ENCODE data around the gene KRTAP12-1.
"Not testable (repeated sequence)": the region's sequence is repeated elsewhere in the genome, so short reads cannot be mapped to it uniquely, and the experiment has no call there.

KRTAP12-1 gene

GRCh38 chr21:44664691-44665090 is 17.3 kb downstream of the KRTAP12-1 start:
- no peak for DNase-seq

- not testable (repeated sequence) for DNase-seq
Measured at GRCh38 chr21:44661567-44661966, 20.4 kb downstream of the KRTAP12-1 start.

GRCh38 chr21:44658913-44659595 is 22.9 kb downstream of the KRTAP12-1 start:
- no peak for DNase-seq

DNA sequence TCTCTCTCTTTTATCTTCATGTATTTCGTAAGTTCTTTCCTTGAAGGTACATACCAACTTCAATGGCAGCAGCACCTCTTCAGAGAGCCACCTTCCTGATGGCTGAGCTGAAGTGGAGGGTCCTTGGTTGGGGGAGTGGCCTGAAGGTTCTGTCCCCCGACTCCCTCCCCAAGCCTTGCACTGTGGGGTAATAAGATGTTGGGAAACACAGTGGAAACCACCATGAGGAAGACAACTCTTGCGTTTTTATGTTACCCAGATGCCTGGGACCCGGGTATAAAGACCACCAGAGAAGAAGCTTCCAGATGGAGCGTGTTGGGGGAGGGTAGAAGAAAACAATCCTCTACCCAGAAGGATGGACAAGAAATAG is 23.4 kb downstream of the KRTAP12-1 start:
- DNase-seq: no peak

DNA sequence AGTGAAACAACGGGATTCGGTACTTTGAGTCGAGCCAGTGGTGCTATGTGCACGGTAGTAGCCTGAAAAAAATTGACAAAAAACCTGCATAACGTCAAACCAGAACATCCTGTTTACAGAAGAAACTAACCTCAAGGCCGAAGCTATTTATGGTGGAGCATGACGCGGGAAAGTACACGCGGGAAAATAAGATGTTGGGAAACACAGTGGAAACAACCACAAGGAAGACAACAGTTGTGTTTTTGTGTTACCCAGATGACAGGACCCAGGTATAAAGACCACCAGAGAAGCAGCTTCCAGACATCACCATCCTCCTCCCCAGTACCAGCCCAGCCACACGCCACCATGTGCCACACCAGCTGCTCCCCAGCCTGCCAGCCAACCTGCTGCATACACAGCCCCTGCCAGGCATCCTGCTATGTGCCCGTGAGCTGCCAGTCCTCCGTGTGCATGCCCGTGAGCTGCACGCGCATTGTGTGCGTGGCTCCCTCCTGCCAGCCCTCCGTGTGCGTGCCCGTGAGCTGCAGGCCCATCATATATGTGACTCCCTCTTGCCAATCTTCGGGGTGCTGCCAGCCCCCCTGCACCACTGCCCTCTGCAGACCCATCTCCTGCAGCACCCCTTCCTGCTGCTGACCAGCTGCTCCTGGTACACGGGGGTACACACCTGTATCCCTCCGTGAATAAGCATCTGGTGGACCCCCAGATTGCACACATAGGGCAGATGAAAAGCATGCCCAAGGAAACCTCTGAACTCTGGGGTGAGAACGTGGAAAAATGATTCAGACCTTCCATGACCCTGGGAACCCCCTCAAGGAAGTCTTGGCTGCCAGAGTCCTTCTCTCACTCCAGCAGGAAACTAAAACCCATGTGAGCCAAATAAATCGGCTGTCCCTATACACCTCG is 24.1 kb downstream of the KRTAP12-1 start, which contains the start of gene KRTAP12-3:
Gene KRTAP12-3 (plus strand): TSS at position 298 of the 906 bp plus-strand sequence. CDS start 48 bp downstream, at position 346.
- DNase-seq: no peak

DNA sequence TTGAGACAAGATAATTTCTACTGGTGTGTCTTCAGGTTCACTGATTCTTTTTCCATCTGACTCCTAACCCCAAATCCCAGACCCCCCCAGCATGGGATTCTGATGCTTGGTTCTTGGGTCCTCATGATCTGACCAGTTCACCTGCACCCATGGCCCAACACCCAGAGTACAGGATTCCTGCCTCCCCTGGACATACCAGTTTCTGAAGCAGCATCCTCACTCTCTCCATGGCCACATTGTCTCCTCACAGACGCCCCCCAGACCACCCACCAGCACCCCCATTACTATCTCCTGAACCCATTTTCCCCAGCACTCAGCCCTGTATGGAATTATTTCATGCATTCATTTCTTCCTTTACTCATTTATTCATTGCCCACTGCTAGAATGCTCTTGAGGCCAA is 25.1 kb downstream of the KRTAP12-1 start:
- no peak for DNase-seq

DNA sequence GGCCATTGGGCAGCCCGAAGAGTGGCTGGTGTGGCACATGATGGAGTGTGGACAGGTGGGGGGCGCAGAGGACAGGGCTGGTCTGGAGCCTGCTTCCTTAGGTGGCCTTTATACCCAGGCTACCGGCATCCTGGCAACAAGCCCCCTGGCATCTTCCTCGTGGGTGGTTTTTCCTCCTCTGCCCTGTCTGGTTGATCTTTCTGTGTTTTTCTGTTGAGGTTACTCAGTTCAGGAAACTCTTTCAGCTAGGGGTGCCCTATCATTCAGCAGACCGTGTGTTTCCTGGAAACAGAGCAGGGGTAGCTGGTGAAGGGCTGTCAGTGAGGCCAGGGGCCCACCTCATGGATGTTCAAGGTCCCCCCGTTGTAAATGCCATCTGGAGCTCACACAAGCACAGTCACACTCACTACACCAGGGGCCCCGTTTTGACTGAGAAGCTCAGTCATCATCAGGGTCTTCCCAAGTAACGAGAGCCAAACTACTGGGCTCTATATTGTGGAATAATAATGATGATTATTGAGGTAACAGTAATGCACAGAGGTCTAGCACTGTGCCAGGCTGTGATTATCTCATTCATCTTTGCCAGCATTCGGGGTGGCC is 27.3 kb downstream of the KRTAP12-1 start, which contains the start of gene KRTAP12-4:
Gene KRTAP12-4 (minus strand): TSS at position 84 of the 600 bp plus-strand sequence. CDS start 45 bp downstream, at position 39.
- DNase-seq: no peak

- no peak for DNase-seq
Measured at GRCh38 chr21:44653656-44654575, 28.0 kb downstream of the KRTAP12-1 start.

DNA sequence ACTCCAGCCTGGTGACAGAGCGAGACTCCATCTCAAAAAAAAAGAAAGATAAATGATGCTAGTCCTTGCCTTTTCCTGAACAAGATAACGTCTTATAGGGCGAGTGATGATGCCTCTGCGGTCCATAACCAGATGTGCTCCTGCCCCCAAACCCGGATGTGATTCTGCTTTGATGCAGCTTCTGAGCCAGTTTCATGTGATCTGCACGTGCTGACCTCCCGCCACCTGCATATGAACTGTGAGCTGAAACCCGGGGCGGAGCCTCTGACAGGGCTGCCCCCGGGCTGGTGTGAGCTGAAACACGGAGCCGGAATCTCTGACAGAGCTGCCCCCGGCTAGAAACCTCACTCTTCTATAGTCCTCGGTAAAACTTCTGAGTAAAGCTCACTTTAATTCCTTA is 28.8 kb downstream of the KRTAP12-1 start:
- DNase-seq: no peak

DNA sequence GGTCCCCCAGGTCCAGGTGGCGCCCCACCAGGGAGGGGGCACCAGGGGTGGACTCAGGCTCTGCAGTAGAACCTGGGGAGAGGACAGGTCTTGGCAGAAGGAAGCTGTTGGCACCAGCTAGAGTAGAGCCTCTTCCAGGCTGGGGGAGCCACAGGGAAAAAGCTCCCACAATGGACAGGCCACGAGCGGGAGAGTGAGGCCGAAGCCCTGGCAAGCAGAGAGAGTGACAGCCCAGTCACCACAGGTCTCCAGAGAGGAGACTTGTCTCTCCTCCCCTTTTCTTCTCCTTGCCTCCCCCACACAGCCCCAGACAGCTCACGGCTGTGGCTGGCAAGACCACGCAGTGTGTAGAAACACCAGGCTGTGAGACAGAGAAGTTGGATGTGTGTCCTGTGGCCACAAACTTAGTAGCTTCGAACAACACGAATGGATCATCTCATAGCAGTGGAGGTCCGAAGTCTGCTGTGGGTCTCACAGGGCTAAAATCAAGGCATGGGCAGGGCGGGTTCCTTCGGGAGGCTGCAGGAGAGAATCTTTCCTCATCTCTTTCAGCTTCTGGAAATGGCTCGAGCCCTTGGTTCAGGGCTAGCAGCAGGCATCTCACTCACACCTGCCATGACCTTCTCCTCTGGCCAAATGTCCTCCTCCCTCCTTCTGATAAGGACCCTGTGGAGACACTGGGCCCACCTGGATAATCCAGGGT is 30.8 kb downstream of the KRTAP12-1 start:
- DNase-seq: no peak

- DNase-seq: no peak
Measured at GRCh38 chr21:44650265-44650972, 31.5 kb downstream of the KRTAP12-1 start.

DNA sequence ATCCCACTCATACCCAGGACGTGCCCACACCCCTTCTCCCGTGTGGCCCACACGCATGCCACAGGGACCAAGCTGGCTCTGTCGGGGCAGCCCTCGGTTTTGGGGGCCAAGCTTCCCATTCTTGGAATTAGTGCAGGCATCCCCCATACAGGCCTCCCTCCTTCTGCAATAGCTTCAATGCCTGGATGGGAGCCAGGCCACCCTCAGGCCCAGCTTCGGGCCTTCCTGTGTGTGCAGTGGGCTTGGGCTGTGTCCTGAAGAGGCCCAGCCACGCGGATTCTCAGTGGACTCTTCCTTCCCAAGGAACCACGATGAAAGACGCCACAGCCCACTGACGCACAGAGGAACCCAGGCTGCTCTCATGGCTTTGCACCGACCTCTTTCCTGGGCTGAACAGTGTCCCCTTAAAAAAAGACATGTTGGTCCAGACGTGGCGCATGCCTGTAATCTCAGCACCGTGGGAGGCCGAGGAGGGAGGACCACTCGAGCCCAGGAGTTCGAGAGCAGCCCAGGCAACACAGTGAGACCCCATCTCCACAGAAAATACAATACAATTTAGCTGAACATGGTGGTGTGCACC is 32.4 kb downstream of the KRTAP12-1 start:
- no peak for DNase-seq

- DNase-seq: no peak
Measured at GRCh38 chr21:44648557-44649311, 33.2 kb downstream of the KRTAP12-1 start.

GRCh38 chr21:44647222-44647552 is 34.8 kb downstream of the KRTAP12-1 start:
- DNase-seq: no peak

GRCh38 chr21:44646366-44647221 is 35.4 kb downstream of the KRTAP12-1 start, which contains the start of gene KRTAP10-11:
Gene KRTAP10-11, plus strand, starts transcription at chr21:44646414. Its CDS starts 45 bp downstream, at chr21:44646459.
- DNase-seq: not testable (repeated sequence)

DNA sequence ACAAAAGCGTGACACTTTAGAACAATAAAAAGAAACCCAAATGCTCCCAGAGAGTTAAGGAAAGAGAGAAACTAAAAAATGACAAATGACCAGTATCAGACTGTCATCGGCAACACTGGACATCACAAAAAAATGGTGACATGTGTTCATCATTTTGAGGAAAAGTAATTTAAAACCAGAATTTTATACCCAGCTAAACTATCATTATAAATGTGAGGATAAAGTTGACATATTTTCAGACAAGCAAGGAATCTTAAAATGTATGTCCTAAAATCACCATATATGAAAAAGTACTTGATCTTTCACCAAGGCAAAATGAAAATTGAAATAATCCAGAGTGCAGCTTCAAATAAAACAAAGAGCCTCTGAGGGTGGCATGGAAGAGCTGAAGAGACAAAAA is 37.1 kb downstream of the KRTAP12-1 start:
- no peak for DNase-seq

GRCh38 chr21:44643741-44644310 is 38.1 kb downstream of the KRTAP12-1 start:
- DNase-seq: no peak

GRCh38 chr21:44640761-44641160 is 41.2 kb downstream of the KRTAP12-1 start:
- DNase-seq: no peak

GRCh38 chr21:44639331-44639655 is 42.7 kb downstream of the KRTAP12-1 start:
- no peak for DNase-seq
